ENCODE measurements around the gene MARCHF3.

GRCh38 chr5:126849101-126849678, 181.2 kb downstream of the MARCHF3 start:
- TF ChIP-seq CTCF (IDR thresholded peaks at IDR 0.05; ENCODE audit: extremely low read depth in 1 of 2, insufficient read depth in 1 of 2, low read depth in 1 of 2, low read length in 2 of 2) (no peak), POLR2A (IDR thresholded peaks at IDR 0.05; ENCODE audit: low read depth, low read length) (no peak), POLR2AphosphoS5 (IDR thresholded peaks at IDR 0.05; ENCODE audit: insufficient read depth, low read depth, low read length) (no peak), FOS (IDR thresholded peaks at IDR 0.05; ENCODE audit: borderline replicate concordance, insufficient read depth, low read length) (no peak), EZH2 (IDR thresholded peaks at IDR 0.05; ENCODE audit: borderline replicate concordance, low read depth, low read length, severe bottlenecking) (no peak), MAX (IDR thresholded peaks at IDR 0.05; ENCODE audit: insufficient read depth, insufficient read length) (no peak), JUN (IDR thresholded peaks at IDR 0.05; ENCODE audit: borderline replicate concordance, insufficient read depth, insufficient read length, low read depth) (no peak)

All from endothelial cell of umbilical vein (primary cell).